DMS153 treated with DMSO at 0.1 percent for 48 hours (cell line): ENCODE data around the gene MRPS31.

Experiments used
- DNase-seq: peaks from one replicate; lab custom pipeline; 2025; ENCODE audit not compliant: unreplicated experiment; lab: John Stamatoyannopoulos, UW

MRPS31 gene

GRCh38 chr13:40770934-40771618 lies at the start of gene MRPS31:
MRPS31 (minus strand) TSS chr13:40771190; CDS start chr13:40771136, 54 bp downstream.
- DNase-seq = peak; percentile 92

DNA sequence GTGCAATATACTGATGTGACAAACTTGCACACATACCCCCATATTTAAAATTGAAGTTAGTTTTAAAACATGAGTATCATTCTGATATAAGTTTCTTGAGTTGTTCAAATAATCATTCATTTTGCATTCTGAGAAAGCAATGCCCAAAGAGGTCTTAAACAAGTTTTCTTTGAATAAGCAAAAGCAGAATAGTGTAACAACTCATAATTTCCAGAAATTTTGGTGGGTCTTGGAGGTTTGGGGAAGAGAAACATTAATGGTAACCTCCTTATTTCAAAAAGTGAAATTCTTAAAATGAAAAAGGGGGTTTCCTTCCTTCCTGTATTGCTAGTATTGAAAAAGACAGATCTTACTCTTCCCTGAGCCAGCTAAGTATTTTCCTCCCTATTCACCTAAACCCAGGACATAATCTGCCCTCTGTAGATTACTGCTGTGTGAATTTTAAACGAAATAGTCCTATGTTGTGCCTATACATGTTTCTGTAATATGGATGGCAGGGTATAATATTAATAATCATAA lies 48.9 kb upstream of the MRPS31 start:
- no peak for DNase-seq

GRCh38 chr13:40818926-40819325 lies 47.9 kb upstream of the MRPS31 start:
- no peak for DNase-seq

DNA sequence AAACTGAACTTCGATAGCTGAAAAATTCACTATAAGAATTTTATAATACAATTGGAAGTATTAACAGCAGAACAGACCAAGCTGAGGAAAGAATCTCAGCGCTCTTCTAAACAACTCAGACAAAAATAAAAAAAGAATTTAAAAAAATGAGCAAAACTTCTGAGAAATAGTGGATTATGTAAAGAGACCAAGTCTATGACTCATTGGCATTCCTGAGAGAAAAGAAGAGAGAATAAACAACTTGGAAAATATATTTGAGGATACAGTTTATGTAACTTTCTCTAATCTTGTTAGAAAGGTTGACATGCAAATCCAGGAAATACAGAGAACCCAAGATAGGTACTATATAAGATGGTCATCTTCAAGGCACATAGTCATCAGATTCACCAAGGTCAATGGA lies 43.8 kb upstream of the MRPS31 start:
- no peak for DNase-seq

- DNase-seq = peak; percentile 20
Observed at GRCh38 chr13:40813667-40814454, 42.9 kb upstream of the MRPS31 start.

DNA sequence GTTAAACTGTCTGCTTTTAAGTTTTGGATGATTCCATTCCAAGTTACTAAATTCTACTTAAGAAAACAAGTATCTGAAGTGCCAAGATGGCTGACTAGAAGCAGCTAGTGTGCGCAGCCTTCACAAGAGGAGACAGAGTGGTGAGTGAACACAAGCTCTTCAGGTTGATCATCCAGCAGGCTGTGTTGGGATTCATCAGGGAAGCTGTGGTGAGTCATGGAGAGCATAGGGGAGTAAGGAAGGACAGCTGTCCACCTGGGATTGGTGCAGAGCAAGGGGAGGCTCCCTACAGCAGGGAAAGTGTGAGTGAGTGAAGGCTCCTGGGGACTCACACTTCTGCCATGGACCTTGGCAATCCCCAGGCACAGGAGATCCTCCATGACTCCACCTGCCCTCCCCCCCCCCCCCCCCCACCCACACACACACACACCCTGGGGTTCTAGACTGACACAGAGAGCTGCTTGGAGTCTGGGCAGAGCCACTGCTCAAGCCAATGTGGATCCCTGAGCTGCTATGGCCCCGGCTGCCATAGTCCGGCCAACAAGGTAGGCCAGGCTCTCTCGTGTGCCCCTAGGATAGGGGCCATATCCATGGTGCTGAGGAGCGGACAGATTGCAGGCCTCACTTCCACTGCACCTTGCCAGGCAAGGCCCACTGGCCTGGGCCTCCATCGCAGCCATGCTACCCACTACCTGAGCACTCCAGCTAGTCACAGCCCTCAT lies 41.9 kb upstream of the MRPS31 start:
- DNase-seq = no peak

GRCh38 chr13:40812102-40812501 lies 41.1 kb upstream of the MRPS31 start:
- DNase-seq = no peak

DNA sequence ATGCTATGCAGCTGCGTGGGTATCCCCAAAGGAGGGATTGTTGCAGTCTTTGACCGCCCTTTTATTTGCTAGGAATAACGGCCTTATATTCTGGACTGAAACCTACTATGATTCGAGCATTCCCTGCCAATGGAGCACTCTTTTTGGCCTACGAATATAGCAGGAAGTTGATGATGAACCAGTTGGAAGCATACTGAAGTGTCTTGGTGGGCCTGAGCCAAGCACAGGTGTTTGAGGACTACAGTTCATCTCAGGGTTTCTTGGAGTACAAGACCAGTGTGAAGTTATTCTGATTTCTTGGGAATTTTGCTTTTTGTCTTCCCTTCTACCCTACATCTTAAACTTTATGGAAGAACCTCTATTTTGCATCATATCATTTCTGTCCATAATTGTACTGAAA lies 38.5 kb upstream of the MRPS31 start:
- DNase-seq = no peak

DNA sequence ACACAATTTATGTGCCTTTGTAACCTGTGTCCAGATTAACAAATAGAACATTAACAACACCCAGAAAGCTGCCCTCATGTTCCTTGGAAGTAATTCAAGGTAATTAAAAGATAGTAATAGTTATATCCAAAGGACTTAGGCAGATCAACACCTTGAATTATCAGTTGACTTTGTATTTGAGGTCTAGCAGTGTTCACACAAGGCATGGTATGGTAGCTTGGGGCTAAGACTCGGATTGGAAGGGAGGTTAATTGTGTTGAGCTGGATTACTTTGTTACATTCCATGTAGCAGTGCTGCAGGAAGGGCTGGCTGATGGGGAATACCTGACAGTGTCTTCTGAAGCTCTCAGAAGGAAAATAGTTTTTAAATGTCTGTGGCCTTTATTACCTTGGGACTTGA lies 35.3 kb upstream of the MRPS31 start:
- no peak for DNase-seq

DNA sequence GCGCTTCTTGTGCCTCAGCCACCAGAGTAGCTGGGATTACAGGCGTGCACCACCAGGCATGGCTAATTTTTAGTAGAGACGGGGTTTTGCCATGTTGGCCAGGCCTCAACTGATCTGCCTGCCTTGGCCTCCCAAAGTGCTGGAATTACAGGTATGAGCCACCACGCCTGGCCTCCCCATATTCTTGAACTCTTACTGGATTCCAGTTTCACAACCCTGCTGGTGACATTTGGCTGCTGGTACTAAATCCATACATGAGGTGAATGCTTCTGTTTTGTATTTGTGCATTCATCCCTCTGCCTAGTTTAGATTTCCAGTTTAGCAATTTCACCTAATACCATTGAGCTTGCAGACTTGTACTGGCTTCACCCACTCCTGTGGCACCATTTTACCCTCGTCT lies 32.3 kb upstream of the MRPS31 start:
- DNase-seq = no peak

DNA sequence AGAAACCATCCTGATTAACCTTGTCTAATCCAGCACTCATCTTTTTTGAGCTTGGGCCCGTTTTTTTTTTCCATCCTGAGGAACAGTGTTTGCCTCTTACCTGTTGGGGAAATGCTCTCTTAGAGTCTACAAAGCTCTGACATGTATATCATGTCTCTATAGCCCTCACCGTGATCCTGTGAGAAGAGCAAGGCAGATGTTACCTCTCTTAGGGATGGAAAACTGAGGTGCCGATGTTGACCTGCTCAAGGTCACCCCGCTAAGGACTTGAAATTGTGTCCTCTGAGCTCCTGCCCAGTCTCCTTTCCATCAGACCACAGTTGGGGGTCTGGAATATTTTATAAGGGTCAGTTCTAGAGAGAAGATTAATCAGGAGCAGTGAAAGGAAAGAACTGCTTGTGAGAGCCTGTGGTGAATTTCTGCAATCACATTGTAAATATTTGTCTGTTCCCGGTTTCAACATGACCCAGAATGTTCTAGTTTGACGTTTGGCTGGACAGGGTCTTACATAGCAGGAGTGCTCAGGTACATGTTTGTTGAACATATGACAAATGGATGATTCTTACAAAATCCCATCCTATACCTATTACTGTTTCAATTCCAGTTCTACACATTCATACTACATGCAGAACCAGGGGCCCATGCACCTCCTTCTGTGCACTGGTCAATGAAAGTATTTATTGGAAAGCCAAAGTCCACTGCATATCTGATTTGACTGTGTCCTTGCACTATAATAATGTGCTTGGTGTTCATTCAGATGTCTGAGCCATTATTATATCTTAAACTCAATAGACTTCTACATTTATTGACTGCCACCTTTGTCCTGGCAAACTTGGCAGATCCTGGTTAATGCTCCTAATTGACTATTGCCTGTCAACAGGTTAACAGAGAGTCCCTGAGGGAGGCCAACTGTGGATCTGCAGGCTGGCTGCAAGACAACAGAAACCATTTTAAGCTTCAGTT lies 30.5 kb upstream of the MRPS31 start:
- DNase-seq = no peak

- DNase-seq = no peak
Observed at GRCh38 chr13:40800559-40800958, 29.6 kb upstream of the MRPS31 start.

GRCh38 chr13:40799508-40799907 lies 28.5 kb upstream of the MRPS31 start:
- DNase-seq = no peak

DNA sequence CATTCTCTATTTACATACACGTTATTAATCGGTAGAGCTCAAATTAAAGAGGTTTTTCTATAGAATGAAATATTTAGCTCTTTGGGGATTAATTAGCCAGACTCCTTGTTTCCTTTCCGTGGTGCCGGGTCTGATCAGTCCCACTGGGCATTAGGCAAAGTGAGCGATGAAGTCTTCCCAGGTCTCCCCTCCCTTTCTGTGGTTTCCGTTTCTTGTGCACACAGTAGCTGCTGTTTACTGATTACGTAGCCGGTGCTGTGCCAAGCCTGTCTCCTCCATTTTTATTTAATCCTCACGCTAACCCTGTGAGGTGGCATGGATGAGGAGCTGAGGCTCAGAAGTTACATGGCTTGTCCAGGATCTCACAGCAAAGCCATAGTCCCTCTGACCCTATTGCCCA lies 27.4 kb upstream of the MRPS31 start:
- peak; percentile 26 for DNase-seq

GRCh38 chr13:40796649-40797048 lies 25.7 kb upstream of the MRPS31 start:
- DNase-seq = no peak

DNA sequence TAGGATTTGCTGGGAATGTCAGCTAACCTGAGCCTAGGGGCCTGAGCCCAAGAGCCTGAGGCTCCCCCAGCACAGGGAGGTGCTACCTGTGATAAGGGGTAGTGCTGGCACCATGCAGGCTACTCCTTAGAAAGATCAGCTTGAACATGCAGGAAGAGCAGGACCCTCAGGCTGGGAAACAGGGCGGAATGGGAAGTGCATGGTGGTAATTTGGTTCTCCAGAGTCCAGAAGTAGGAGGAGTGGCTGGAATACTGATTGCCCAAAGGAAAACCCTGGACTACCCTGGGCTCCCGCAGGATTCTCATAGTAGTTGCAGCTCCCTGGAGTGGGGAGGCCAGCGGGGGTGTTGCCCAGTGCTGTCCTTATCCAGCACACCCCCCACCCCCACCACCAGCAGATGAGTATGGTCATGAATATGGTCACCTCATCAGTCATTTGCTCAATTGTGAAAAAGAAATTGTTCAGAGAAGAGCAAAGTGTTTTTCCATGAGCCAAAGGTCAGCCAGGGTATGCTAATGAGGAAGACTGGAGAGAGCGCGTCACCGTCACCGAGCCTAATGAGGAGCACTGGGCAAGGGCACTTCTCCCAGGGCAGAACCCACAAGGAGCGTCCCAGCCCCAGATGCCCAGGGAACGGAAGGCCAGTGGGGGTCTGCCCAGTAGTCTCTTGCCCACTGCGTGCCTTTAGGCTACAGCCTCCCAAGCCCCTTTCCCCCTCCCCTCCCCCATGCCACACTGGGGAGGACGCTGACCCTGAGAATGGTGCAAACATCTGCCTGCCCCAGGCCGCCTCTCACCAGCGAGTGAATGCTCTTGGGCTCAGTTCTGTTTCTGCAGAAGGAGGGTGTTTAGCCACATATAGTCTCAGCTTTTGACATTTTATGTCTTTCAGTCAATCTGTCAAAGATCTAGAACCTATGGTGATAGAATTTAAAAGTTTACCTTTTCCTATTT lies 23.7 kb upstream of the MRPS31 start:
- DNase-seq = no peak

DNA sequence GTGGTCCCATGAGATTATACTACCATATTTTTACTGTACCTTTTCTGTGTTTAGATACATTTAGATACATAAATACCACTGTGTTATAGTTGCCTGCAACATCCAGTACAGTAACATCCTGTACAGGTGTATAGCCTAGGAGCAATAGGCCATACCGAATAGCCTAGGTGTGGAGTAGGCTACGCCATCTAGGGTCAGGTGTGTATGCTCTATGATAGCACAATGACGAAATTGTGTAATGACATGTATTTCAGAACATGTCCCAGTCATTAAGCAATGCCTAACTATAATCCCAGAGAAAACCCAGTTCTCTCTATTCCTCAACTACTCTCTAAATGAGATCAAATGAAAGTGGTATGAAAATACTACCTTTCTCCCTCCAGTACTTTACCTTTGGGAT lies 22.3 kb upstream of the MRPS31 start:
- DNase-seq = no peak

DNA sequence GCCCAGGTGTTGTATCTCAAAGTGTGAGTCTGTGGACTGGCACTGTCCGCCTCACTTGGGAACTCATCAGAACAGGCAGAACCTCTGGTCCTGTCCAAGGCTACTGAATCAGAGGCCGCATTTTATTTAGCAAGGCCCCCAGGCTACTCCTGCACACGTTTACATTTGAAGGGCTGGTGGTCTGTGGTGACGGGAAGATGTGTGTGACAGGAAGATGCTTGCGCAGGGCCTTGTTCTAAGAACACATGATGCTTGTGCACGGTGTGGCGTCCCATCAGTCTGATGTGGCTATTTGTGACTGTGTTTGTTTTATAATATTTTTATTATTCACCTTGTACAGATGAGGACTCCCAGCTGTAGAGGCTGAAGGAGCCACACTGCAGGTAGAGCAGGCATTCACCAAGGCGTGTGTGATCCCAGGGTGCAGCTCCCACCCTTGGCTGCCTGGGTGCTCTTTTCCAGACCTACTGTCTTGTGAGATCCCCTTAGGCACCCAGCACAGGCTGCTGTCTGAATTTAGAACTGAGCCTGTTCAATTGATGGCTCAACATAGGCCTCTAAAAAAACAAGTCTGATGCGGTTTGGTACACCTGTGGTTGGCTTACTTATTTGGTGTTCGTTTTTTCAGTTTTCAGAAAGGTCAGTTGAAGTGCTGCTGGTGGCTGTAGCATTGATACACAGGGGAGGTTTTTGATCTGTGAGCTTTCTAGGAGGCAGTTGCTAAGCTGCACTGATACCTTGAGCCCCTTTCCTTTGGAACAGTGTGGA lies 21.5 kb upstream of the MRPS31 start:
- no peak for DNase-seq

DNA sequence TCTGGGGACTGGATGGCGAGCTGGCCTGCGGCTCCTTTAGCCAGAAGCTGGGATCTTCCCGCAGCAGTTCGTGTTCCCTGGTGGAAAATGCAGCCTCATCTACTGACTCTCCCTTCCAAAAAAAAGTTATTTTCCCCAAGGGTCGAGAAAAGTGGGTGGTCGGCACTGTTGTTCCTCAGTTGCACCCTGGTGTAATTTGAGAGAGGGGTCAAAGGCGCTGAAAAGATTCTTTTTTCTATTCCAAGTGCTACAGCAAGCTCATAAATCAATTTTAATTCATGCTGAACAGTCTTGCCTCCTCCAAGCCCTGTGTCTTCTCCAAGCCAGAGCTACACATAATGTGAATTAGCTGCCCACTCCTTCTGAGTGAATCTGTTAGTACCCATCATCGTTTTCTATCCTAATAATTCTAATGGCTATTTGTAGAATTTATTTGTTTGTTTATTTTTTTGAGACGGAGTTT lies 19.2 kb upstream of the MRPS31 start:
- DNase-seq = no peak
